DOHH2 (cell line): ENCODE data around the gene CTCF.

Experiments used
- H3F3A ChIP-seq: fragments of 200-600 bp; sonication (generic), shearing (Covaris generic); 2 replicates; pipeline ENCODE4 v1.6.0; 2016; ENCODE audit warnings: antibody characterized with exemption, mild to moderate bottlenecking; ENCODE audit not compliant: control insufficient read depth, insufficient read depth
- H3K27ac ChIP-seq: fragments of 200-600 bp; sonication (generic); 2 replicates; pipeline ENCODE4 v1.5.1; 2014; ENCODE audit warnings: low read depth, mild to moderate bottlenecking, low read length, moderate library complexity
- H3K27me3 ChIP-seq: fragments of 200-600 bp; sonication (generic); 2 replicates; pipeline ENCODE4 v1.6.1; 2014; ENCODE audit warnings: mild to moderate bottlenecking, low read length, mixed read lengths; ENCODE audit not compliant: control insufficient read depth
- H3K36me3 ChIP-seq: fragments of 200-600 bp; sonication (generic); 2 replicates; pipeline ENCODE4 v1.6.1; 2014; ENCODE audit warnings: mild to moderate bottlenecking, low read length, moderate library complexity, mixed read lengths; ENCODE audit not compliant: control insufficient read depth
- H3K4me1 ChIP-seq: fragments of 200-600 bp; sonication (generic); 2 replicates; pipeline ENCODE4 v1.6.1; 2014; ENCODE audit warnings: mild to moderate bottlenecking, low read length, mixed read lengths; ENCODE audit not compliant: control insufficient read depth
- H3K4me2 ChIP-seq: fragments of 200-600 bp; sonication (generic); 2 replicates; pipeline ENCODE4 v1.6.0; 2014; ENCODE audit warnings: mild to moderate bottlenecking, low read length, moderate library complexity
- H3K4me3 ChIP-seq: fragments of 200-600 bp; sonication (generic); 2 replicates; pipeline ENCODE4 v1.5.1; 2014; ENCODE audit warnings: mild to moderate bottlenecking, low read length, mixed read lengths
- H3K79me2 ChIP-seq: fragments of 200-600 bp; sonication (generic); 2 replicates; pipeline ENCODE4 v1.6.1; 2014; ENCODE audit warnings: mild to moderate bottlenecking, low read length, mixed read lengths; ENCODE audit not compliant: control insufficient read depth
- H3K9me2 ChIP-seq: fragments of 200-600 bp; sonication (generic); replicated peaks from 2 replicates; pipeline ENCODE4 v1.6.1; 2014; ENCODE audit warnings: mild to moderate bottlenecking, low read length, mixed read lengths; ENCODE audit not compliant: control insufficient read depth
- H3K9me3 ChIP-seq: fragments of 200-600 bp; sonication (generic); 2 replicates; pipeline ENCODE4 v1.6.1; 2014; ENCODE audit warnings: antibody characterized with exemption, low read length, mixed read lengths; ENCODE audit not compliant: control insufficient read depth, insufficient read depth
- H4K20me1 ChIP-seq: fragments of 200-600 bp; sonication (generic); 2 replicates; pipeline ENCODE4 v1.6.0; 2014; ENCODE audit warnings: low read depth, mild to moderate bottlenecking, antibody characterized with exemption, low read length, moderate library complexity; ENCODE audit not compliant: control insufficient read depth, insufficient read depth
- EZH2phosphoT487 ChIP-seq: fragments of 200-600 bp; sonication (generic); IDR thresholded peaks from 2 replicates; pipeline ENCODE4 v1.6.1; 2017; ENCODE audit warnings: borderline replicate concordance, mild to moderate bottlenecking, antibody characterized with exemption, low read length, moderate library complexity, mixed read lengths
- TF ChIP-seq, protein P1 (sequence below): fragments of 200-600 bp; sonication (generic); IDR thresholded peaks from one replicate; pipeline ENCODE4 v1.5.1; 2014; ENCODE audit warnings: antibody characterized with exemption, mild to moderate bottlenecking, low read depth, low read length; ENCODE audit not compliant: poor library complexity, severe bottlenecking

The CTCF gene

DNA sequence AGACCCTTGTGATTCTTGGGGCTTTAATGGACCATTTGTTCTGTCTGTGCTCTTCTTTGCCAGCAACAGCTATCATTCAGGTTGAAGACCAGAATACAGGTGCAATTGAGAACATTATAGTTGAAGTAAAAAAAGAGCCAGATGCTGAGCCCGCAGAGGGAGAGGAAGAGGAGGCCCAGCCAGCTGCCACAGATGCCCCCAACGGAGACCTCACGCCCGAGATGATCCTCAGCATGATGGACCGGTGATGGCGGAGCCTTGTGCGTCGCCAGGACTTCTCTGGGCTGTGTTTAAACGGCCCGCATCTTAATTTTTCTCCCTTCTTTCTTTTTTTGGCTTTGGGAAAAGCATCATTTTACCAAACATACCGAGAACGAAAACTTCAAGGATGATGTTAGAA, 75.3 kb downstream of the CTCF start:
- H3K4me3 ChIP-seq = no peak overlapping the region
- H3K27me3 ChIP-seq = no peaks in the 10 kb centered on the region
- TF ChIP-seq, protein P1, sequence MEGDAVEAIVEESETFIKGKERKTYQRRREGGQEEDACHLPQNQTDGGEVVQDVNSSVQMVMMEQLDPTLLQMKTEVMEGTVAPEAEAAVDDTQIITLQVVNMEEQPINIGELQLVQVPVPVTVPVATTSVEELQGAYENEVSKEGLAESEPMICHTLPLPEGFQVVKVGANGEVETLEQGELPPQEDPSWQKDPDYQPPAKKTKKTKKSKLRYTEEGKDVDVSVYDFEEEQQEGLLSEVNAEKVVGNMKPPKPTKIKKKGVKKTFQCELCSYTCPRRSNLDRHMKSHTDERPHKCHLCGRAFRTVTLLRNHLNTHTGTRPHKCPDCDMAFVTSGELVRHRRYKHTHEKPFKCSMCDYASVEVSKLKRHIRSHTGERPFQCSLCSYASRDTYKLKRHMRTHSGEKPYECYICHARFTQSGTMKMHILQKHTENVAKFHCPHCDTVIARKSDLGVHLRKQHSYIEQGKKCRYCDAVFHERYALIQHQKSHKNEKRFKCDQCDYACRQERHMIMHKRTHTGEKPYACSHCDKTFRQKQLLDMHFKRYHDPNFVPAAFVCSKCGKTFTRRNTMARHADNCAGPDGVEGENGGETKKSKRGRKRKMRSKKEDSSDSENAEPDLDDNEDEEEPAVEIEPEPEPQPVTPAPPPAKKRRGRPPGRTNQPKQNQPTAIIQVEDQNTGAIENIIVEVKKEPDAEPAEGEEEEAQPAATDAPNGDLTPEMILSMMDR = no peak
- no peak for TF ChIP-seq EZH2phosphoT487
- peaks cover 56% of the 10 kb centered on the region for H3K36me3 ChIP-seq
- no peaks in the 10 kb centered on the region for H3K4me1 ChIP-seq
- no peaks in the 10 kb centered on the region for H3K9me2 ChIP-seq
- H3K9me3 ChIP-seq = no peaks in the 10 kb centered on the region
- no peak overlapping the region for H3K4me2 ChIP-seq
- peaks cover 6% of the 10 kb centered on the region for H3K79me2 ChIP-seq
- no peak overlapping the region for H3K27ac ChIP-seq
- H3F3A ChIP-seq = peaks cover 7% of the 10 kb centered on the region; the same call in 1 of the 2 replicates
- H4K20me1 ChIP-seq = no peaks in the 10 kb centered on the region

DNA sequence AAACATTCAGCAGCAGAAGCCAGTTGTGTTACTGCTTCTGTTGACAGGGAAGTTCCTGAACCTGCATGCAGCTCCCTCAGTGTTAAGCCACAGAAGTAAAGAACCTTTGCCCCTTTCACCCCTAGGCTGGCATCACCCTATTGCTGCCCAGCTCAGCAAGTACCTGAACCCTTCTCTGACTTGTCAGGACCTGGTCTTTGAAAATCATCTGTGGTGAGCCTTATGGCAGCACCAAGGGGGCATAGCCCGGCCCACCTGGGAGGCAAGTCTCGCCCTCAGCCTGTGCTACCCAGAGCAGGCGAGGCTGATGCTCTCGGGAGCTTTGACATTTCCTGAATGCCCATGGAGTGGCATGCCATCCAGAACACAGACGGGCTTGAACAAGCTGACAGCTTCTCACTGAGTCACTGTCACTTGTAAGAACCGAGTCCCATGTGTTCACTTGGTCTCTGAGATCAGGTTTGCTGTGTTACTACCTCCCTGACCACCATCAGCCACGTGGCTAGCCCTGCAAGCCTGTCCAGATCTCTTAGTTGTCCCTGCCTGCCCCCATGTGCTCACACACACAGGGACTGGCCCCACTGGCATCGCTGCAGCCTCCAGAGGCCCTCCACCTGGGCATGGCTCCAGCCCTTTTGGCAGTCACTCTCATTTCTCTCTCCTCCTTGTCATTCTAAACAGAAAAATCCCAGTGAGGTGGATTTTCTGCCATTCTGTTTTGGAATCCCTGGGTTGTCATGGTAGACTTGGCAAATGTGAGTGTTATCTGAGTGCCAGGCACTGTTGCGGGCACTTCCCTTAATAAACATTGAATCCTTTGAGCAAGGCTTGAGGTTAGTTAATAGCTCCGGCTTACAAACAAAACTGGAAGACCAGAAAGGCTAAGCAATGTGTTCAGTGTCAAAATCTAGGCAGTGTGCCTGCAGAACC, 79.7 kb downstream of the CTCF start:
- Histone ChIP-seq H3K4me1 (peaks cover 25% of the 10 kb centered on the region), H3K9me3 (no peaks in the 10 kb centered on the region), H3K36me3 (peaks cover 40% of the 10 kb centered on the region), H3K79me2 (peaks cover 21% of the 10 kb centered on the region), H3K9me2 (no peaks in the 10 kb centered on the region), H3K4me2 (no peak overlapping the region), H4K20me1 (no peaks in the 10 kb centered on the region), H3K27ac (no peak overlapping the region), H3K4me3 (no peak overlapping the region), H3F3A (peaks cover 10% of the 10 kb centered on the region), H3K27me3 (no peaks in the 10 kb centered on the region)
- TF ChIP-seq, protein P1 = no peak
- TF ChIP-seq EZH2phosphoT487 = no peak

DNA sequence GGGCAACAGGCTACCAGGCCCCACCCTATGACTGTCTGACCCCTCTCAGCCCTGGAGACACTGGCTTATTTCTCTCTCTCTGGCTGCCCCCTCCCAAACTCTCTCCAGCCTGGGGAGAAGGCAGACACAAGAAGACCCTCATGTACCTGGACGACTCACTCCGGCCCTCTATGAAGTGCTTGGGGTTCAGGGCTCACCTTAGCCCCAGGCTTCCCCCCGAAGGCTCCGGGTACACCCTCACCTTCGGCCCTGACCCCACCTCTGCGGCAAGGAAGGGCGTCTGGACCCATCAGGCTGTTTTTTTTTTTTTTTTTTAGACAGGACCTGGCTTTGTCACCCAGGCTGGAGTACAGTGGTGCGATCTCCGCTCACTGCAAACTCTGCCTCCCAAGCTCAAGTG, 81.7 kb downstream of the CTCF start:
- Histone ChIP-seq H3K9me3 (no peaks in the 10 kb centered on the region), H4K20me1 (no peaks in the 10 kb centered on the region), H3K4me3 (no peak overlapping the region), H3F3A (peaks cover 6% of the 10 kb centered on the region), H3K4me1 (peaks cover 25% of the 10 kb centered on the region), H3K36me3 (peaks cover 31% of the 10 kb centered on the region), H3K79me2 (peaks cover 24% of the 10 kb centered on the region), H3K9me2 (no peaks in the 10 kb centered on the region), H3K27me3 (no peaks in the 10 kb centered on the region), H3K4me2 (peak overlapping the region; percentile 91), H3K27ac (no peak overlapping the region)
- TF ChIP-seq EZH2phosphoT487 = no peak
- TF ChIP-seq, protein P1 = no peak
